Activated T-helper 1 cell treated with Interleukin-2 at 50 U/mL for 16 hours (primary cell): ENCODE results near the gene DHX57.
"Not testable (repeated sequence)": the region's sequence is repeated elsewhere in the genome, so short reads cannot be mapped to it uniquely, and the experiment has no call there.

Experiments used
- DNase-seq: peaks from one replicate; pipeline ENCODE4 v3.0.0-alpha.2; 2020; ENCODE audit warnings: low read depth

The DHX57 gene

GRCh38 chr2:38794235-38794946 lies 81.3 kb downstream of the DHX57 start:
- no peak for DNase-seq

GRCh38 chr2:38793511-38793910 lies 82.2 kb downstream of the DHX57 start:
- DNase-seq: no peak

GRCh38 chr2:38792751-38793150 lies 83.0 kb downstream of the DHX57 start:
- DNase-seq: no peak

GRCh38 chr2:38792321-38792720 lies 83.4 kb downstream of the DHX57 start:
- not testable (repeated sequence) for DNase-seq

- DNase-seq: no peak
These were observed 84.0 kb downstream of the DHX57 start for GRCh38 chr2:38791744-38792143.

GRCh38 chr2:38789691-38790090 lies 86.0 kb downstream of the DHX57 start:
- no peak for DNase-seq

- DNase-seq: no peak
These were observed 87.4 kb downstream of the DHX57 start for GRCh38 chr2:38788306-38788705.

GRCh38 chr2:38783586-38783985 lies 92.1 kb downstream of the DHX57 start:
- DNase-seq: no peak

GRCh38 chr2:38778687-38779082 lies 97.0 kb downstream of the DHX57 start:
- DNase-seq: no peak

- no peak for DNase-seq
These were observed 99.2 kb downstream of the DHX57 start for GRCh38 chr2:38776531-38776930.

- DNase-seq: no peak
These were observed 99.9 kb downstream of the DHX57 start for GRCh38 chr2:38775921-38776225.

- no peak for DNase-seq
These were observed 100.4 kb downstream of the DHX57 start for GRCh38 chr2:38775097-38775920.

GRCh38 chr2:38771632-38772031 lies 104.1 kb downstream of the DHX57 start:
- DNase-seq: no peak

- no peak for DNase-seq
These were observed 110.2 kb downstream of the DHX57 start for GRCh38 chr2:38765551-38765950.

GRCh38 chr2:38765149-38765548 lies 110.6 kb downstream of the DHX57 start:
- DNase-seq: no peak

- DNase-seq: no peak
These were observed 112.0 kb downstream of the DHX57 start for GRCh38 chr2:38763728-38764127.

- DNase-seq: no peak
These were observed 112.5 kb downstream of the DHX57 start for GRCh38 chr2:38763228-38763627.

GRCh38 chr2:38755891-38756290 lies 119.8 kb downstream of the DHX57 start:
- DNase-seq: not testable (repeated sequence)

- no peak for DNase-seq
These were observed 121.2 kb downstream of the DHX57 start for GRCh38 chr2:38754506-38754905.

GRCh38 chr2:38754049-38754448 lies 121.7 kb downstream of the DHX57 start:
- DNase-seq: no peak

- DNase-seq: no peak
These were observed 123.9 kb downstream of the DHX57 start for GRCh38 chr2:38751596-38752410.

GRCh38 chr2:38750891-38751595 lies 124.7 kb downstream of the DHX57 start, which contains the start of gene SRSF7:
Gene SRSF7 (minus strand): TSS chr2:38751361. CDS start chr2:38751256, 105 bp downstream.
- DNase-seq: peak; percentile 96
